Bronchial epithelial cell (primary cell): ENCODE results near the gene FZD2. TPM values are rescaled to one million over a fixed set of nuclear protein-coding genes. Genes with fewer than 3 reads are reported as not detected.

ENCODE experiments used
- DNase-seq: peaks from one replicate; pipeline ENCODE4 v3.0.0-alpha.2; 2010; ENCODE audit warnings: low read depth
- FAIRE-seq: peaks from 2 replicates; lab custom pipeline; 2011; peaks lifted over from hg19 to GRCh38; lab: Jason Lieb, UNC
- H3K27me3 ChIP-seq: 2 replicates; pipeline ENCODE4 v1.5.1; 2011; ENCODE audit warnings: low read length; ENCODE audit not compliant: control insufficient read depth, insufficient read depth
- H3K36me3 ChIP-seq: 2 replicates; pipeline ENCODE4 v1.5.1; 2011; ENCODE audit warnings: low read length; ENCODE audit not compliant: control insufficient read depth, insufficient read depth
- H3K4me3 ChIP-seq: 2 replicates; pipeline ENCODE4 v1.5.1; 2011; ENCODE audit warnings: mild to moderate bottlenecking, low read depth, low read length, control low read depth
- total RNA-seq: library from RNA; depleted of rRNA; stranded (reverse); fragments of >200 nt; gene quantifications from 2 replicates; pipeline ENCODE4 v1.2.1, GENCODE V29; 2014
- TF ChIP-seq, protein P1 (sequence below): IDR thresholded peaks from 2 replicates; pipeline ENCODE4 v1.5.1; 2011; ENCODE audit warnings: mild to moderate bottlenecking, moderate library complexity, low read length, control low read depth, inconsistent platforms; ENCODE audit not compliant: insufficient read depth, severe bottlenecking

Gene FZD2
- total RNA-seq, 1 donor from 2014 or later: under 0.01 TPM

DNA sequence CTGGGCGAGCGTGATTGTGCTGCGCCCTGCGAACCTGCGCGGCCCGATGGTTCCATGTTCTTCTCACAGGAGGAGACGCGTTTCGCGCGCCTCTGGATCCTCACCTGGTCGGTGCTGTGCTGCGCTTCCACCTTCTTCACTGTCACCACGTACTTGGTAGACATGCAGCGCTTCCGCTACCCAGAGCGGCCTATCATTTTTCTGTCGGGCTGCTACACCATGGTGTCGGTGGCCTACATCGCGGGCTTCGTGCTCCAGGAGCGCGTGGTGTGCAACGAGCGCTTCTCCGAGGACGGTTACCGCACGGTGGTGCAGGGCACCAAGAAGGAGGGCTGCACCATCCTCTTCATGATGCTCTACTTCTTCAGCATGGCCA, 1.0 kb downstream of the FZD2 start:
- Histone ChIP-seq H3K4me3 (no peak overlapping the region), H3K27me3 (peaks cover 4% of the 10 kb centered on the region), H3K36me3 (no peaks in the 10 kb centered on the region)
- TF ChIP-seq, protein P1, sequence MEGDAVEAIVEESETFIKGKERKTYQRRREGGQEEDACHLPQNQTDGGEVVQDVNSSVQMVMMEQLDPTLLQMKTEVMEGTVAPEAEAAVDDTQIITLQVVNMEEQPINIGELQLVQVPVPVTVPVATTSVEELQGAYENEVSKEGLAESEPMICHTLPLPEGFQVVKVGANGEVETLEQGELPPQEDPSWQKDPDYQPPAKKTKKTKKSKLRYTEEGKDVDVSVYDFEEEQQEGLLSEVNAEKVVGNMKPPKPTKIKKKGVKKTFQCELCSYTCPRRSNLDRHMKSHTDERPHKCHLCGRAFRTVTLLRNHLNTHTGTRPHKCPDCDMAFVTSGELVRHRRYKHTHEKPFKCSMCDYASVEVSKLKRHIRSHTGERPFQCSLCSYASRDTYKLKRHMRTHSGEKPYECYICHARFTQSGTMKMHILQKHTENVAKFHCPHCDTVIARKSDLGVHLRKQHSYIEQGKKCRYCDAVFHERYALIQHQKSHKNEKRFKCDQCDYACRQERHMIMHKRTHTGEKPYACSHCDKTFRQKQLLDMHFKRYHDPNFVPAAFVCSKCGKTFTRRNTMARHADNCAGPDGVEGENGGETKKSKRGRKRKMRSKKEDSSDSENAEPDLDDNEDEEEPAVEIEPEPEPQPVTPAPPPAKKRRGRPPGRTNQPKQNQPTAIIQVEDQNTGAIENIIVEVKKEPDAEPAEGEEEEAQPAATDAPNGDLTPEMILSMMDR: no peak
- FAIRE-seq (no peak), DNase-seq (no peak)

DNA sequence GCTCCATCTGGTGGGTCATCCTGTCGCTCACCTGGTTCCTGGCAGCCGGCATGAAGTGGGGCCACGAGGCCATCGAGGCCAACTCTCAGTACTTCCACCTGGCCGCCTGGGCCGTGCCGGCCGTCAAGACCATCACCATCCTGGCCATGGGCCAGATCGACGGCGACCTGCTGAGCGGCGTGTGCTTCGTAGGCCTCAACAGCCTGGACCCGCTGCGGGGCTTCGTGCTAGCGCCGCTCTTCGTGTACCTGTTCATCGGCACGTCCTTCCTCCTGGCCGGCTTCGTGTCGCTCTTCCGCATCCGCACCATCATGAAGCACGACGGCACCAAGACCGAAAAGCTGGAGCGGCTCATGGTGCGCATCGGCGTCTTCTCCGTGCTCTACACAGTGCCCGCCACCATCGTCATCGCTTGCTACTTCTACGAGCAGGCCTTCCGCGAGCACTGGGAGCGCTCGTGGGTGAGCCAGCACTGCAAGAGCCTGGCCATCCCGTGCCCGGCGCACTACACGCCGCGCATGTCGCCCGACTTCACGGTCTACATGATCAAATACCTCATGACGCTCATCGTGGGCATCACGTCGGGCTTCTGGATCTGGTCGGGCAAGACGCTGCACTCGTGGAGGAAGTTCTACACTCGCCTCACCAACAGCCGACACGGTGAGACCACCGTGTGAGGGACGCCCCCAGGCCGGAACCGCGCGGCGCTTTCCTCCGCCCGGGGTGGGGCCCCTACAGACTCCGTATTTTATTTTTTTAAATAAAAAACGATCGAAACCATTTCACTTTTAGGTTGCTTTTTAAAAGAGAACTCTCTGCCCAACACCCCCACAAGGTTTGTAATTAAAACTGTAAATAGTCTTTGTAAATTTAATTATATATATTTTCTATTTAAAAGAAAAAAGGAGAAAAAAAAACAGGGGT, 1.7 kb downstream of the FZD2 start:
- DNase-seq: no peak
- TF ChIP-seq, protein P1: no peak
- H3K4me3 ChIP-seq: no peak overlapping the region
- no peak for FAIRE-seq
- peaks cover 4% of the 10 kb centered on the region for H3K27me3 ChIP-seq
- H3K36me3 ChIP-seq: no peaks in the 10 kb centered on the region

- Histone ChIP-seq H3K36me3 (no peaks in the 10 kb centered on the region), H3K4me3 (no peak overlapping the region), H3K27me3 (peaks cover 4% of the 10 kb centered on the region)
- TF ChIP-seq, protein P1: no peak
- no peak for DNase-seq
- FAIRE-seq: no peak
Measured at GRCh38 chr17:44559634-44560554, 2.6 kb downstream of the FZD2 start.

DNA sequence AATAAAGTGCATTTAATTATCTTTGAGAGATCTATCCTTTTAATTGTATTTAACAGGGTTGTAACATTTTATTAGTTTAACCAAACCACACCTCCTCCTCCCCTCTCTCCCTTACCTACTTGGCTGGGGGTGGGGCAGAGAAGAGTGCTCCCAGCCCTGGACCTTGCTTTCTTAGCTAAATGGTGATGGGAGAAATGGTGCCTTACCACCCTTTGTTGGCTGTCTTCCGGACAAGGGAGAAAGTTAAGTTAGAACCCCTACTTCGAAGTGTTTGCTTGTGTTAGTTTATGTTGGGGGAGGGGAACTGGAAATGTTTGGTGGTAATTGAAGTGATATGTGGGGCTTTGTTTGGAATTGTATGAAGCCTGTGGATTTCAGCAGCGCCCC, 3.9 kb downstream of the FZD2 start:
- Histone ChIP-seq H3K27me3 (peaks cover 4% of the 10 kb centered on the region), H3K4me3 (no peak overlapping the region), H3K36me3 (no peaks in the 10 kb centered on the region)
- DNase-seq (no peak), FAIRE-seq (no peak)
- TF ChIP-seq, protein P1: no peak

GRCh38 chr17:44564429-44564828, 7.1 kb downstream of the FZD2 start:
- no peak overlapping the region for H3K4me3 ChIP-seq
- no peak for FAIRE-seq
- TF ChIP-seq, protein P1: no peak
- no peaks in the 10 kb centered on the region for H3K36me3 ChIP-seq
- DNase-seq: no peak
- H3K27me3 ChIP-seq: peaks cover 1% of the 10 kb centered on the region
